Esophagus squamous epithelium (tissue), 5 donors: ENCODE data around the gene HS2ST1. TPM values are rescaled to one million over a fixed set of nuclear protein-coding genes. Genes with fewer than 3 reads are reported as not detected.
A peak's percentile ranks its signal among the peaks of the same experiment; 100 is the strongest.

Experiments used
- DNase-seq: peaks from one replicate; lab custom pipeline; 2025; lab: John Stamatoyannopoulos, UW
- H3K27ac ChIP-seq, 4 donors: fragments of 200-600 bp; sonication (generic); one replicate each; pipeline ENCODE4 v1.5.1; 2016 to 2019; ENCODE audit warnings: mild to moderate bottlenecking in 1 of 4
- H3K27me3 ChIP-seq, 4 donors: fragments of 200-600 bp; sonication (generic); 1 replicate in 3 of 4; 2 replicates in 1 of 4; pipeline versions ENCODE4 v1.5.1 to v1.6.0; 2017 to 2021; ENCODE audit warnings: antibody characterized with exemption in 1 of 4
- H3K36me3 ChIP-seq, 3 donors: fragments of 200-600 bp; sonication (generic); one replicate each; pipeline ENCODE4 v1.5.1; 2016 to 2019
- H3K4me1 ChIP-seq, 3 donors: fragments of 200-600 bp; sonication (generic); one replicate each; pipeline ENCODE4 v1.5.1; 2017 to 2019
- H3K4me3 ChIP-seq, 4 donors: fragments of 200-600 bp; sonication (generic); 1 replicate in 3 of 4; 2 replicates in 1 of 4; pipeline ENCODE4 v1.5.1; 2016 to 2019; ENCODE audit warnings: mild to moderate bottlenecking in 2 of 4, moderate library complexity in 1 of 4
- H3K9me3 ChIP-seq, 3 donors: fragments of 200-600 bp; sonication (generic); one replicate each; pipeline ENCODE4 v1.5.1; 2016 to 2019
- CTCF ChIP-seq, 6 experiments: fragments of 450-650 bp in 4 of 6; fragments of 200-600 bp in 2 of 6; sonication (generic) in 2 of 6; IDR thresholded peaks; one replicate each; pipeline ENCODE4 v1.5.1; 2016 to 2019; ENCODE audit warnings: antibody characterized with exemption in 6 of 6, mild to moderate bottlenecking in 4 of 6, moderate library complexity in 4 of 6
- POLR2A ChIP-seq, 4 donors: fragments of 450-650 bp; IDR thresholded peaks; one replicate each; pipeline ENCODE4 v1.6.1; 2017; ENCODE audit warnings: antibody characterized with exemption in 4 of 4, mild to moderate bottlenecking in 4 of 4, moderate library complexity in 3 of 4
- WGBS, 2 donors: methylation state at CpG; one replicate each; pipeline ENCODE4 v1.1.5; 2018; 5-methylcytosine and 5-hydroxymethylcytosine counted together
- intact Hi-C: fragments of 100-400 bp; cut with DNase I; formaldehyde crosslinking; loops from one replicate; pipeline ENCODE4 v1.15.0; 2022
- total RNA-seq, 4 donors: library from RNA; depleted of rRNA; stranded (reverse); fragments of >200 nt; gene quantifications; one replicate each; pipeline ENCODE4 v1.1.0, GENCODE V29; 2016
- donor health status: DM: yes; HTN: yes; CAD: no.

The HS2ST1 gene
- total RNA-seq, 4 donors from 2014 or later, result 5.3 to 10.5 (median 9.1) TPM

GRCh38 chr1:86905875-86906274 is 8.6 kb upstream of the HS2ST1 start:
- no peaks in the 10 kb centered on the region for H3K9me3 ChIP-seq
- WGBS, 2 donors, result 0% methylated on average over 1 of the region's 1 CpG
- no peak for TF ChIP-seq POLR2A (IDR thresholded peaks at IDR 0.05)
- no peak for TF ChIP-seq CTCF (IDR thresholded peaks at IDR 0.05)
- peaks cover 0 to 21% (median 0%) of the 10 kb centered on the region in 3 donors for H3K4me1 ChIP-seq
- no peak overlapping the region for H3K4me3 ChIP-seq
- no peaks in the 10 kb centered on the region for H3K27me3 ChIP-seq
- no peak for DNase-seq
- intact Hi-C loops, result no loop called here
- no peak overlapping the region for H3K27ac ChIP-seq
- H3K36me3 ChIP-seq, result peaks cover 0 to 52% (median 0%) of the 10 kb centered on the region in 3 donors

- no peak overlapping the region for H3K4me3 ChIP-seq
- no peak overlapping the region for H3K27ac ChIP-seq
- no peak for DNase-seq
- TF ChIP-seq POLR2A (IDR thresholded peaks at IDR 0.05) (no peak), CTCF (IDR thresholded peaks at IDR 0.05) (no peak)
- WGBS, 2 donors, result 42 to 82% methylated on average over 2 of the region's 2 CpGs
- H3K27me3 ChIP-seq, result no peaks in the 10 kb centered on the region
- H3K36me3 ChIP-seq, result peaks cover 0 to 48% (median 0%) of the 10 kb centered on the region in 3 donors
- no peaks in the 10 kb centered on the region for H3K9me3 ChIP-seq
- peaks cover 0 to 26% (median 0%) of the 10 kb centered on the region in 3 donors for H3K4me1 ChIP-seq
- intact Hi-C loops, result no loop called here
These were observed 8.0 kb upstream of the HS2ST1 start for GRCh38 chr1:86906419-86906818.

GRCh38 chr1:86912281-86912900 is 2.0 kb upstream of the HS2ST1 start:
- H3K27ac ChIP-seq, result peak overlapping the region in 1 of 4 donors; percentile 93
- no peak for TF ChIP-seq POLR2A (IDR thresholded peaks at IDR 0.05)
- no peak for TF ChIP-seq CTCF (IDR thresholded peaks at IDR 0.05)

GRCh38 chr1:86913399-86913895 is 988 bp upstream of the HS2ST1 start:
- Histone ChIP-seq H3K4me1 (peaks cover 5 to 47% (median 16%) of the 10 kb centered on the region in 3 donors), H3K36me3 (peaks cover 0 to 22% (median 0%) of the 10 kb centered on the region in 3 donors), H3K27ac (peak overlapping the region; percentile 88 to 93 (median 92)), H3K9me3 (no peaks in the 10 kb centered on the region), H3K27me3 (no peaks in the 10 kb centered on the region), H3K4me3 (peak overlapping the region; percentile 76 to 98 (median 83))
- TF ChIP-seq POLR2A (IDR thresholded peaks at IDR 0.05), result no peak
- no peak for TF ChIP-seq CTCF (IDR thresholded peaks at IDR 0.05)
- intact Hi-C loops, result no loop called here
- DNase-seq, result no peak
- 0 to 1% methylated on average over 17 of the region's 17 CpGs for WGBS, 2 donors

More at GRCh38 chr1:86912281-86912900, 2.0 kb upstream of the HS2ST1 start:
- intact Hi-C loops, result no loop called here
- peak overlapping the region in 2 of 4 donors; percentile 76 to 87 for H3K4me3 ChIP-seq
- H3K27me3 ChIP-seq, result no peaks in the 10 kb centered on the region
- peaks cover 0 to 29% (median 0%) of the 10 kb centered on the region in 3 donors for H3K36me3 ChIP-seq
- H3K4me1 ChIP-seq, result peaks cover 5 to 47% (median 16%) of the 10 kb centered on the region in 3 donors
- WGBS, 2 donors, result 38 to 44% methylated on average over 6 of the region's 6 CpGs
- DNase-seq, result no peak
- no peaks in the 10 kb centered on the region for H3K9me3 ChIP-seq

GRCh38 chr1:86913896-86914600 is 387 bp upstream of the HS2ST1 start, which contains the start of gene SELENOF:
Gene SELENOF (minus strand): TSS chr1:86914126. CDS start chr1:86914111, 15 bp downstream.
- intact Hi-C loops, result no loop called here
- peak within 1 kb of the TSS; percentile 91 to 93 (median 92) for H3K27ac ChIP-seq
- DNase-seq, result peak; percentile 96
- peaks cover 5 to 45% (median 16%) of the 10 kb centered on the region in 3 donors for H3K4me1 ChIP-seq
- peaks cover 0 to 20% (median 0%) of the 10 kb centered on the region in 3 donors for H3K36me3 ChIP-seq
- peak in 2 of 4 donors; percentile 43 to 49 for TF ChIP-seq POLR2A (IDR thresholded peaks at IDR 0.05)
- TF ChIP-seq CTCF (IDR thresholded peaks at IDR 0.05), result peak in 1 of 6 experiments; percentile 19
- H3K9me3 ChIP-seq, result no peaks in the 10 kb centered on the region
- H3K27me3 ChIP-seq, result no peaks in the 10 kb centered on the region
- WGBS, 2 donors, result 0 to 1% methylated on average over 10 to 29 of the region's 44 CpGs
- peak within 1 kb of the TSS; percentile 76 to 98 (median 83) for H3K4me3 ChIP-seq
